GM19395 (cell line): Measurements from ENCODE around the gene ACTN1.

Experiments used
- ATAC-seq: cut with Tn5 transposase; IDR thresholded peaks from one replicate; pipeline ENCODE4 v1.9.1; 2021; ENCODE audit warnings: mild to moderate bottlenecking, moderate library complexity; ENCODE audit not compliant: unreplicated experiment

The ACTN1 gene

DNA sequence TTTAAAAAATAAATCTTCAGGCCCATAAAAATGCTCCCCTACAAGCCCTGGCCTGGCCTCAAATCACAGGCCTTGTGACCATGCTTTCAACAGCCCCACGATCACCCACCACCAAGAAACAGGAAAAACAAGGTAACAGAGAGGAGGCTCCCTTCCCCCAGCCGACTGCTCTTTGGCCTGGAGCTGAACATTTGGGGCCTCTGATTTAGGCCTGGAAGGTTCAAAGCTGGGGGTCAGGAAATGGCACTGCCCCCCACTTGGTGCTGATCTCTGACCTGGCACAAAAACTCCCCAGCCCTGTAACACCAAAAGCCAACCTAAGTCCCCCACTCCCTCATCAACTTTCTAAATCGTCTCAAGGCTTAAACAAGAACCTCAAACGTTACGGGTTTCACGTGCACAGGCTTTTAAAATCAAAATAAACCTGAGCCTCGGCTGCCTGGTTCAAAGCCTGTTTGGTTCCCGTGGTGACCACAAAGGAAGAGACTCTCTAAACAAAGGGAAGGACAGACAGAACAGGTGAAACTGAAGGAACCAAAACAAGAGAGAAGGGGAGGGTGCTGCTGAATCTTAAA, 9.0 kb downstream of the ACTN1 start:
- no peak for ATAC-seq

DNA sequence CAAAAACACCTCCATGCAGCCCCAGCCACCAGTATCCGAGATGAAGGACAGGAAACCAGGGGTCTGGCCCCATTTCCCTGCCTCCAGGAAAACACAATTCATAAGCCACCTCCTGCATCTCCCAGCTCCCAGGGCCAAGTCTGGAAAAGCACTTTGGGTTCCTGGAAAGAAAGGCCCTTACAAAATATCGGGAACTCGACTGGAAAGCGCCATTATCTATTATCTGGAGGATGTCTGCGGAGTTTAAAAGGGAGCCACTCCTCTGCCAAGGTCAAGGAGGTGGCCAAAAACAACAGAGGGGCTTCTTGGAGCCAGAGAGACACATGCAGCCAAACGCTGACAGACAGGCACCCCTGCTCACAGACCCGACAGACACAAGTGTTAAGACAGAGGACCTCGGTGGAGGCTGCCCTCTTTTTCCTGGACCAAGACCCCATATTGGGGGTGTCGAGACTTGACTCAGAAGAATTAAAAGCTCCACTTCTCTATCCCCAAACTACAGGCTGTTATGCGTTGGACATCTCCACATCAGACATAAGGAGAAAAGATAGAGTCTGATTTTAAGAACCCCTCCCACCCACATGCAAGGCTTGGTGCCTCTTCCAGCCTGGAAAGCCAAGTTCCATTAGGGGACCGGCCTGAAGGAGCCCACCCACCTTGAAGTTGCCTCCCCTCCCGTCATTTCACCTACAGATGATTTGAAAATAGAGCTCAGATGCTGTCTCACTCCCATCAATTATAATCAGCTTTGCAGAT, 9.6 kb downstream of the ACTN1 start:
- no peak for ATAC-seq

DNA sequence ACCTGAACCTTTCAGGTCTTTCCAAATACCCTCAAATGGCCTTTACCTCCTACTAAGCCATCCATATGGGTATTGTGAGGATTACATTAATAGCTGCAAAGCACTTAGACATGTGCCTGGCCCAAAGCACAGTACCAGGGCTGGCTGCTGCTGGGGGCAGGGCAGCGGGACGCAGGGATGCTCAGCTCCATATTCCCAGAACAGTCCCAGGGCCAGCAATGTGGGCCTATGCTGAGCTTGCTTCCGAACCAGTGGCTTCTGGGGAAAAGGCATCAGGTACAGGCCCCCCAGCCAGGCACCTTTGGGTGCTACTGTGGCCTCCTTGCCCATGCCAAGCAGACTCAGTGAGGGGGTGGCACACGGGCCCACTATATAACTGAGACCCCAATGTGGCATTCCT, 10.4 kb downstream of the ACTN1 start:
- no peak for ATAC-seq

DNA sequence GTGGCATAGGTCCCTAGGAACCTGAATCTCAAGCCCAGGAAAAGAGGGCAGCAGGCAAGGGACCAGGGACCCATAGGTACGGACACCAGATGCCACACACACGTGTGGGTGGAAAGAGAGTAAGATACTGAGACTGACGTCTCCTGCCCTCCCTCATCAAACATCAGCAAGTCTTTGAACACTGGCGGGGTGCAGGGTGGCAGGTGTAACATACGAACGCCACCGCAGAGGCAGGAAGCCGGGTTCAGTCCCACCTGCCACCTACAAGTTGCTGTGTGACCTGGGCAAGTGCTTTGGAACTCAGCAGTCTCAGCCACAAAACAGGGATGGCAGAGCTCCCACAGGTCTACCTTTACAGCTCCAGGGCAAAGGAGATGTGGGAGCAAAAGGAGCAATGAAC, 11.1 kb downstream of the ACTN1 start:
- no peak for ATAC-seq

DNA sequence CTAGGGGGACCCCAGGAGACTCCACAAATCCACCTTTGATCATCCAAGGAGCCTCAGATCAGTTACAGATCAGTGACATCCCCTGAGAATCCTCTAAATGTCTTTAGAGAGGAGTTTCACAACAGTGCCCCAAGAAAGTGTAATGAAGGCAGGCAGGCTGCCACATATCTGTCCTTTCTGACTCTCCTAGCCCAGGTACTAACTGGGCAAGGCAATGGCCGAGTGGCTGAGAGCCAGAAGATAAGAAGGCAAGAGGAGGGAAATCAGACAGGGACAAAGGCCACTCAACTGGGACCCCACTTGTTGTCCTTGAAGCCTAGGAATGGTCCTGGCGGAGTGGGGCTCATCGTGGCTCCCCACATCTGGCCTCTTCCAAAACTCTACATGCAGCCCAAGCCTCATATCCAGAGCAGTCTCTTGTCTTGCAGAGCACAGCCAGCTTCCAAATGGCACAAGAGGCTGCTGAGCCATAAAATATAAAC, 11.6 kb downstream of the ACTN1 start:
- ATAC-seq, result no peak

DNA sequence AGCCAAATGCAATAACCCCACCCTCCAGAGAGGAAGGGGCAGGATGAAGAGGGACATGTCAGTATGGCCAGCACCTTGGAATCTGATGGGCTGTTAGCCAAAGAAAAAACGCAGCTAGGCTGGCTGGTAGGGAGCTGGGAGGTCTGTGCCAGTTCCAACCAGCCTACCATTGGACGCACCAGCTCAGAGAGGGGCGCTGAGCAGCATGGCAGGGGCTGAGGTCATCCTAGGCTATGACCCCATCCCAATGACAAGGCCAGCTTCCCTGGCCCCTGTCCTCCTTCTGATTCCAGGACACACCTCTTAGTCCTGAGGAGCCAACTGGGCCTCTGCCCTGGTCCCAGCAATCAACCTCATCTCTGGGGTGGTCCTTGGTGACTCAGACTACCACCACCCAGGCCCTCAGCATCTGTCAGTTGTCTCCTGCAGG, 12.2 kb downstream of the ACTN1 start:
- no peak for ATAC-seq

DNA sequence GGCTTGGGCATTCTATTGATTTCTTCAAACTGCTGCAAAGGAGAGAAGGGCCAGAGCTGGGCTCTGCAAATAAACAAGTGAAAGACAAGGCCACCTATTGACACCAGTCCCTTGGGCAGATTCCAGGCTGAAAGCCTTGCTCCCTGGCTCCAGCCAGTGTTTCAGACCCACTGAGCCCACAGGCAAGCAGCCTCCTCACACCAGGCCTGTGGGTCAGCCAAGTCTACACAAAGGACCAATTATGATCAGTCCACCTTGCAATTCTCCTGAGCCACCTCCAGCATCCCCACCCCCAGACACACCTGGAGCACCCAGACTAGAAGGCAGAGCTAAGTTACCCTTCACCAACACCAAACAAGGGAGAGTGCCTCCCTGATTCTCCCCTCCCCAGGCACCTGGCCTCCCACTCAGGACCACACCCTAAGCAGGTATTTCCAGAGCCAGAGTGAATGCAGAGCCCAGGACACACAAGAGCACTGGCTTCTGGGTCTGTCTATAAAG, 13.8 kb downstream of the ACTN1 start:
- no peak for ATAC-seq

DNA sequence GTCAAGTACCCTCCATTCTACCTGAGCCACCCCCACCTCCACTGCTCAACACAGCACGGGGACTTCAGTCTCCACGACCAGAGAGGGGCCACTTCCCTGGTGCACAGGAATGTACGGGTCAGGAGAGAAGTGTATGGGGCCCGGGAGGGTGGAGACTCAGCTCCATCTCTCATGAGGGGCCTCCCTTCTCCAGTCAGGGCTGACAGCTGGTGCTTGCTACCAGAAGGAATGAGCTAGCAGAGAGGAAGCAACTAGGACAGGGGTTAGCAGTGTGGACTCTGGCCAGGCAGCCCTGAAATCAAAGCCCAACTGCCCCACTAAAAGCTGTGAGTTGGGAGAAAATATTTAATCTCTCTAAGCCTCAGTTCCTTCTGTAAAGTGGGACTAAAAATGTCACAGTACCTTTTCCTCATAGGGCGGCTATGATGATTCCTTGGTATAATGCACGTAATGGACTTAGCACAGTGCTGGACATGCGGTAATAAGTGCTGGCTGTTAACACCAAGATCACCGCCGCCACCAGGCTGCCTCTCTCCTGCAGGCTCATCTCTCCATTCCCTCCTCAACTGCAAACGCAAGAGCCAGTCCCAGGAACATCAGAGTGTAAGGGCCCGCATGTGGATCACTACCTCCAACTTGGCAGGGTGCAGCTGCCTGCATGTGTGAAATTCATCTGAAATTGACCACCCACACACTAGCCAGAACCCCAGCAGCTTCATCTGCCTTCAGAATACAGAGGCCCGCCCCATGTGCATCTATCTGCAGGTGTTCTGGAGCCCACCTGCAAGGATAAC, 14.6 kb downstream of the ACTN1 start:
- ATAC-seq, result no peak

DNA sequence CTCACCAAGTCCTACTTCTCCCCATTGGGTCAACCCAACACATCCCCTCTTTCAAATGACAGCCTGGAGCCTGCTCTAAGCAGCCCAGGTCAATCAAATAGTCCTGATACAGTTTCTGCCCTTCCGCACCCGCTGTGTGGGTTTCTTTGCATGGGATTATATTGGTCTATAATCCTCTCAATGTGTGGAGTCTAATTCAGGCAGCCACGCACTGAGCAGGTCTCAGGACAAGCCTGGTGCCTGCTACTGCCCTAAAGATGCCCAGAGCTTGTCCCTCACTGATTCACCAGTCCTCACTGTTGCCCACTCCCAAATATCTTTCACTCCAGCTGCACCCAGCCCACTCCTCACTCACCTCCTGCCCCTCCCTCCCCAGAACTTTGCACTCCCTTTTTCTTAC, 16.4 kb downstream of the ACTN1 start:
- ATAC-seq, result no peak

DNA sequence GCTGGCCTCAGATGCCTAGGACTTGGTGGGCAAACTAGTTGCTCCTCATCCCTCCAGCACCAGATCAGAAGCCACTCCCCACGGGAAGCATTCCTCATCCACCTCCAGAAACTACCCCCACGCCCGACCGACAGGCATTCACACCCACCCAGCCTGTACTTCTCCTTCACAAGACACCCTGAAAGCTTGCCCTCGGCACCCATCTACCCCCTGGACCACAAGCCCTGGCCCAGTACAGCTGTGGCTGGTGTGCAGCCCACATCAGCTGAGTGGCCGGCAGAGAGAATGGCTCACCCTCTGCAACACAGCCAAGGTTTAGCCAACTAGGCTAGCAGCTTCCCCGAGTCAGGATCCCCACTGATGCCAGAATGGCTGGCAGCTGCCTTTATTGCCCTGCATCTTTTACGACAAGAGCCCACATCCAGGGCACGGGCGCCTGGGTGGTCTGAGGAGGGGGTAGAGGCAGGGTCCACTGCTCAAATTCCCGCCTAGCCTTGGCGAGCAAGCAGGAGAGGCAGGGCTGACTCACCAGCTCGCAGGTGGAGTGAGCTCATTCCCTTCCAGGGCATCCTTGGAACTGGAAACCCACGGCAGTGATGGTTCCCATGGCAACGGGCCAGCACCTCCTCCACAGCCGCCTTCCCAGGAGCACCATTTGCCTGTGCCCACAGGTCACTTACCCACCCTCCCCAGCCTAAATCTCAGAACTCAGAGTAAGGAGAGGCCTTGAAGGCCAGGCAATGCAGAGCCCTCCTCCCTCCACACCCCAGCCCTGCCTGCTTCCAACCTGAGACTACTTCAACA, 17.1 kb downstream of the ACTN1 start:
- no peak for ATAC-seq

DNA sequence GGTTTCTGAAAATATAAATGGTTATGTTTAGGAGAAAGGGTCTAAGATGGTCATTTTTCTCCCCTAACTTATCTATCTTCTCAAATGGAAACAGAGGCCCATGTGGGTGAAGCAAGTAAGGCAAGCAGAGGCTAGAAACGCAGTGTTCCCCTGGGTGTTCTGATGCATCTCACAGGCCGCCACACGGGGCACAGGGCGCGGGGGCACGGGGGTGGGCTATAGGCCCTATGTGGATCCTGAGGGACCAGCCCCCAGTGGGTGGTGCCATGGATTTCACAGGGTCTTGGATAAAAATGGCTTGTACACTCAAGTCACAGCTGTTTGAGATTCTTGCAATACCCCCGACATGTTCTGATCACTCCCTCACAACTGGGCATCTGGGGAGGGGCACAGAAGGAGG, 17.7 kb downstream of the ACTN1 start:
- no peak for ATAC-seq

DNA sequence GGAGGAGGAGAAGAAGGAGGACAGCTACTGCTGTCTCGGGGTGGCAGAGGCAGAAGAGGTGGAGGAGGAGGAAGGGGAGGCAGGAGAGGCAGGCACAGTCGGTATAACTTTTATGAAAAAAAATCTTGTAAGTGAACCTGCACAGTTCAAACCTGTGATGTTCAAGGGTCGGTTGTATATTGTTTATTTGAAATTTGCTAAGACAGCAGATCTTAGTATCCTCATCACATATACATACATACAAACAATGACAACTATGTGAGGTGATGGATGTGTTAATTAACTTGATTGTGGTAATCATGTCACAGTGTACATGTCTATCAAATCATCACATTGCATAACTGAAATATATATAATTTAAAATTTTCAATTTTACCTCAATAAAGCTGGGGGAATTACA, 19.0 kb downstream of the ACTN1 start:
- ATAC-seq, result no peak

DNA sequence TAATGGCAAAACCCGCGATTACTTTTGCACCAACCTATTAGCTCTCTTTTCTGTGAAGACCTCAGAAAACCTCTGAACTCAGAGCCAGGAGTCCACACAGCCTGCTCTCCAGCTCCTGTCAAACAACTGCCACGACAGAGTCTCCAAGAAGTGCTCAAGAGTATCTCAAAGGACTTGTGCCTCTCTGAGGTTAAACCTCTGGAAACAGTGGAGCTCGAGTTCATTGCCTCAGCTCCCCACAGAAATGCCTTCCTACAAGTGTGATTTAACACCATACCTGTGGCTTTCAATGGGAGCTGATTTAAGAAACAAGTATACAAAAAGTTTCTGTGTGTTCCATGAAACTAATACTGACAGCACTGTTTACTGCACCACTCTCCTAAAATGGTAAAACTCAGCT, 20.1 kb downstream of the ACTN1 start:
- ATAC-seq, result no peak

DNA sequence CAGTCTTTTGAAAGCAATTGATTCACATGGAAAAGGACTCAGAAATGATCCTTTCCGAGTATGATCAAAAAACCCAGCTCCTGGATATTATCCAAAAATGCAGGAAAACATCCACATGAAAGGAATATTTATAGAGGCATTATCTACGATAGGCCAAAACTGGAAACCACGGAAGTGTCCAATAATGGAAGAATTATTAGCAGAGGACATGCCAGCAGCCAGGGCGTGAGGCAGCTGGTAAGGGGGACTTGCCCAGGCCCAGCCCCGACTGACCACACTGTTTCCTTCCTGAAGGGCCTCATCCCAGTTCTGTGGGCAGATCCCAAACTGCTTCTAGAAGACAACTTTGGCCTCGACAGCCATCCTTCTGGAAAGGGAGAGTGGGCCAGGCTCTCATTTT, 20.5 kb downstream of the ACTN1 start:
- ATAC-seq, result no peak

DNA sequence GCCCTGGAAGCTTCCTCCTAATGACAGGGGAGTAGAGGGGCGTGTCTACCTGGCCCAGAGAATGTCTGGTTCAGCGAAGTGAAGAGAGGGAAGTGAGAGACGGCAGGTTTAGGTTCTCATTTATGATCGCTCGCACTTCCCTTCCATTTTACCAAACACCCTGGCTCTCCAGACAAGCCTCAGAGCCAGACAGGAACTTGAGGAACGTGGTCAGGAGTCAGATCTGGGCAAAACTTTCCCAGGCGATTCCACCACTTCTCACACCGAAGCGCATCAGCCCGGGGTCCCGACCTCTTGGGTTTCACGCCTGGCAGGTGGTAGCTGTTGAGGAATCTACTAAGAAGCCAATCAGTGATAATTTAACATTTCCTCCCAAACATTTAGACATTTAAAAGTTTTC, 21.3 kb downstream of the ACTN1 start:
- no peak for ATAC-seq

DNA sequence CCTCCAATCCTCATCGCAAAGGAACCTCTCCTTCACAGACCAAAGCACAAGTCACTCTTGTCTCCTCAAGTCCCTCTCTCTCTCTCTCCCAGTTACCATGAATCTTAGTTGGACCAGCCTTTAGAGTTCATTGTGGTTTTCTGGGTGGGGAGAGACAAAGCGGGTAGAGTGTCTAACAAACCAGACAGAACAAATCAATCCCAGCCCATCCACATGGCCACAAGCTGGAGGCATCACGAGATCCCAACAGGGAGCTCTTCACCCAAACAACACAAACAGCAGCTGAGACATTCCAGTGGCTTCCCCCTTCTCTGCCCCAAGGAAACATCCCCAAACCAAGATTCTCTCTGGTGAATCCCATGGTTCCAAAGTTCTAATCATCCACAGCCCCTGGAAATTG, 22.4 kb downstream of the ACTN1 start:
- ATAC-seq, result no peak

DNA sequence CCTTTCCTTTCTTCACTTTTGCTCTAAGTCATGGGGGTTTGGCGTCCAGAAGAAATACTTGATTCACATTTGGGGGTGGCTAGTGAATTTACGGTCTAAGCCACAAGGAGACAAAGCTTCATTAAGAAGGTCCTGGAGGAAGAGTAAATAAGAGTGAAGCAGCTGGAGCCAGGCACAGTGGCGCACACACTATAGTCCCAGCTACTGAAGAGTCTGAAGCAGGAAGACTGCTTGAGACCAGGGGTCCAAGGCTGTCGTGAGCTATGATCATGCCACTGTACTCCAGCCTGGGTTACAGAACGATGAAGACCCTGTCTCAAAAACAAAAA, 23.3 kb downstream of the ACTN1 start:
- no peak for ATAC-seq

DNA sequence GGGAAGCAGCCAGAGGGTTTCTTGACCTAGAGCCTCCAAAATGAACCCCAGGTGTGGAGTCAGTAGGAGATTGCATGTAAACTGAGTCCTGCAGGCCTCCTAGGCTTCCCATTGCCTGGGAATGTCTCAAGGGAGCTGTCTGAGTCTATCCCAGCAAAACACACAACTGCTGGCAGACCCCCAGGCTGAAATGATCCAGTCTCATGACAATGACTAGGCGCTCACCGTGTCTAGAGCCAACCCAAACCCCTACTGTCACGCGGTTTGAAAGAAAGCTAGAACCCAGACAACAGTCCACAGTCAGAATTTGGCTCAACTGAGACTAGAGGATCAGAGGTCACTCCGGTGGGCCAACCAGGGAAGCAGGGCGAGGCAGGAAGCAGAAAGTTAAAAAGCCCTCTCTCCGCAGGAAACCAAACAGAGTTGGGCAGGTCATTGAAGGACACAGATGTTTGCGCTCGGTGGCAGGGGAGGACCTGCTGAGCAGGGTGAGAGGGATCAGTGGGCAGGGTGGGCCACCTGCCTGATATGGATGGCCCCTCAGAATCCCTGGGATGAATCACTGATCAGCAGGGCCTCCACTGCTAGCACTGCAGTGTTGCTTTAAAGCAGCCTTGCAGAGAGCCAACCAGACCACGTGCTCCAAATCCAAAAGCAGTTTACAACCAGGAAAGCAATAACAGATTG, 23.8 kb downstream of the ACTN1 start:
- ATAC-seq, result no peak

DNA sequence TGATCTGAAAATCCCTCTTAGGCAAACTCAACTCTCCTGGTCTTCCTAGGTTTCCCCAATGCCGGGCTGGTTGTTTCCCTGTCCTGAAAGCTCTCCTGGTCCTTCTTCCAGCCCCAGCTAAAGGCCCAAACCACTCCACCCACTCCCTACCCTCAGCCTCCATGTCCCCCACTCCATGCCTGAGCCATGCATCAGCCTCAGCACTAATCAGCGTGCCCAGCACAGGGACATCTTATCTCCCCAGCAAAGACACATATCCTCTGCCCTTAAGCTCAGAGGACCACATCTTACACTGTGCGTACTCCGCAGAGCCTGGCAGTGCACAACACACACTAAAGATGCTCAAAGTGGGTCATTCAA, 25.9 kb downstream of the ACTN1 start:
- no peak for ATAC-seq

DNA sequence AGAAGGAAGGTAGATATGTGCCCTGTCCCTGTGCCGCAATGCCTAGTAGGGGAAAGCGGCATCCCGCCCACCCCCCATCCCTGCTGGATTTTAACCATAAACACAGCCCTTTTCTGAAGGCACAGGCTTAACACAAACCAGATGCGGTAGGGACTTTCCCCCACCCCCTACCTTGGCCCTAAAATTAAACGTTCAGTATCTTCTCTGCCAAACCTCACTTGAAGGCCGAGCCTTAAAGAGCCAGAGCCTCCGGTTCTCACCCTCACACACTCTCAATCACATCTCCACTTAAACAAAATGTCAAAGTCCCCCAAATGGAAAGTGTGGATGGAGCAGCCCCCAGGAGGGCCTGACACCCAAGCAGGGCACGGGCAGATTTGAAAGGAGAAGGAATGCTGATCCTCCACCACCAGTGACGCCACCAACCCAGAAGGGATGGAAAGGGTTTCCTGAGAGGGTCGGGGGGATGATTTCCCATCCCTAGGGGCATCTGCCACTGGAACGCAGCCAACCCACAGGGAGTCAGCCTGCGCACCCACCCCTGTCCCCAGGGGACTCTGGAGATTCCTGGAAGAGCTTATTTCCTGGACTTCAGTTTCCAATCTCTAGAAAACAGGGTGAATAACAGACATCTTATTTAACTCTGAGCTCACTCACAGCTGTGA, 26.4 kb downstream of the ACTN1 start:
- ATAC-seq, result no peak
